ENCODE results near the gene TEAD4.
"Not testable (repeated sequence)": the region's sequence is repeated elsewhere in the genome, so short reads cannot be mapped to it uniquely, and the experiment has no call there.

TEAD4 gene

GRCh38 chr12:3048540-3048939 lies 89.3 kb downstream of the TEAD4 start:
- DNase-seq (ENCODE audit: low spot score): no peak

GRCh38 chr12:3049176-3049575 lies 90.0 kb downstream of the TEAD4 start:
- DNase-seq (ENCODE audit: low spot score): no peak

GRCh38 chr12:3049611-3050249 lies 90.5 kb downstream of the TEAD4 start:
- no peak for DNase-seq (ENCODE audit: low spot score)

DNA sequence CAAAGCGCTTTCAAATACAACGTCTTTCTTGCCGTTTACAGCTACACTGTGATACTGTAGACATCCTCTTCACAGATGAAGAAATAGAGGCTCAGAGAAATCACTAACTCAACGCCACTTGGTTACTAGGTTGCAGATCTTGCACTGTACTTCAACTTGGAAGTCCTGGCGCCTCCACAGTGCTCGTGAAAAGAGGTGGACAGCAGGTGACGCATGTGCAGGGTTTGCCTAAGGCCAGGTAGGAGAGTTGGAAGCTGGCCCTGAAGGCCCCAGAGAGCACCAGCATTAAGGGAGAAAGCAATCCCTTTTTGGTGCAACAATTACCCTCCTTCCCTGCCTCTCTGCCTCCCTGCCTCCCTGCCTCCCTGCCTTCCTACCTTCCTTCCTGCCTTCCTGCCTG lies 95.2 kb downstream of the TEAD4 start:
- DNase-seq (ENCODE audit: low spot score): no peak

DNA sequence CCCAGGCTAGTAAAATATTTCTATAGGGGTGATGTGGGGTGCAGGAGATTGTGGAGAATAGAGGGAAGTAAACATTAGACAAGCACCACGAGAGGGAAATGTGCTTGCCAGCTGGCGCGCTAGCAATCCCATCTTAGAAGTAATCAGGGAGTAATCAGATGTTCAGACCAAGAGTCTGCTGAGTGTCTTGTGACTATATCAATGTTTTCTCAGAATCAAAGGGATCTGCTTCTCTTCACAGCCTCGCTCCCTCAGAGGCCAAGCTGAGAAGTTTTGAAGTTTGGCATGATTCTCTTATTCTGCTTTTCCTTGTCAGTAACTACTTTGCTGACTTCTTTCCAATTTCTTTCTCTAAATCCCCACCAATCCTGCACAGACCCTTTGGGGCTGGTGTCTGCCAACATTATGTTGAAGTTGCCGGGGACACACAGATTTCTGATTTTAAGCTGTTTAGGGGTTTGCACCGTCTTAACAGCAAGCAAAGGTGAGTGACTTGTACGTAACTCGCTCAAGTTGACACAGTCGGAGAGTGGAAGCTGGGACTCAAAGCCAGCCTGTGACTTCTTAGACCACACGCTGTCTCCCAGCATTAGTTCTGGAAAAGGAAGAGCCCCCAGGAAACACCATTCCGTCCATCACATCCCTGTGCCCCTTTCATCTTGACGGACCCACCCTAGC lies 96.0 kb downstream of the TEAD4 start:
- DNase-seq (ENCODE audit: low spot score): no peak

- no peak for DNase-seq (ENCODE audit: low spot score)
These were observed 96.7 kb downstream of the TEAD4 start for GRCh38 chr12:3055704-3056467.

DNA sequence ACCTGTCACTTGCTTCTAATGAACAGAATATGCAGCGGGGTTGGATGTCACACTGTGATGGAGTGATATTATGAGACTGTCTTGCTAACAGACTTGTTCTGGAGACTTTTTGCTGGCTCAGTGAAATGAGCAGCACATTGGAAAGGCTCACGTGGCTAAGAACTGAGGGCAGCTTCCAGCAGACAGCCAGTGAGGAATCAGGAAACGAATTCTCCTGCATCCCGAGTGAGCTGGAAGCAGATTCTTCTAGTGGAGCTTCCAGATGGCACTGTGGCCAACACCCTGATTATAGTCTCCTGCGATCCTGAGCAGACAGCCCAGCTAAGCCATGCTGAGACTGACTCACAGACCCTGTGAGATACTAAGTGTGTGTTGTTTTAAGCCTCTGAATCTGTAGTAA lies 101.9 kb downstream of the TEAD4 start:
- DNase-seq (ENCODE audit: low spot score): no peak

GRCh38 chr12:3061501-3062215 lies 102.5 kb downstream of the TEAD4 start:
- DNase-seq (ENCODE audit: low spot score): no peak

GRCh38 chr12:3065300-3065699 lies 106.1 kb downstream of the TEAD4 start:
- no peak for DNase-seq (ENCODE audit: low spot score)

GRCh38 chr12:3065846-3066245 lies 106.6 kb downstream of the TEAD4 start:
- DNase-seq (ENCODE audit: low spot score): not testable (repeated sequence)

DNA sequence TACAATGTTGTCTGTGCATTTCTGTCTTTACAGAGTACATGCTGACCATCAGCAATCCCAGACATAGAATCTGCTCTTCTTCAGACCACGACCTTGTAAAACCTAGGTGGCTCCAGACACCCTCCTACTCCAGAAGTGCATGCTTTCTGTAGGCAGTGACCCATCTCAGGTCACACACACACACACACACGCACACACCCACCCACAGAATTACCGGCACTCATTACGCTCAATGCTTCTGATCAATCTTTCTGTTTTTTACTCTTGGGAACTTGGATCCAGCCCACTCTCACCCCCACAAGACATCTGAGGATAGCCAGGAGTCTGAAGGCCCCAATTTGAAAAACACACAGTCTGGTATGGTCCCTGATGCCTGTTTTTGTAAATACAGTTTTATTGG lies 110.5 kb downstream of the TEAD4 start:
- DNase-seq (ENCODE audit: low spot score): no peak

DNA sequence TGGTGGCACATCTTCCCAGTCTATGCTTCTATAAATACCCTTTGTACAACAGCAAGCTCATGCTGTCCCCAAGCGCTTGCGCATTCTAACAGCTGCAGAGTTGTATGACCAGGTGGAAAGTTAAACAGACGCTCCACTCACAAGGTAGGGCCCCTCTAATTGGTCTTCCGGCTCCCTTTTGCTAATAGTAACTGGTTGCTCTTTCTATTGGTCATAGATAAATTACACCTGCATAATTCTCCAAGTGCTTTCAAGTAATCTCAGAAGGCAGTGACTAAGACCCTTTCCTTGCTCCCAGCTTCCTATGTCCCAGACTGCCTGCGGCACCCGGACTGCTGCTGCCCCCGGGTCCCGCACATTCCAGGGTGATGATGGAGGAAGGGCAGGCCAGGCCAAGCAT lies 111.9 kb downstream of the TEAD4 start:
- no peak for DNase-seq (ENCODE audit: low spot score)

DNA sequence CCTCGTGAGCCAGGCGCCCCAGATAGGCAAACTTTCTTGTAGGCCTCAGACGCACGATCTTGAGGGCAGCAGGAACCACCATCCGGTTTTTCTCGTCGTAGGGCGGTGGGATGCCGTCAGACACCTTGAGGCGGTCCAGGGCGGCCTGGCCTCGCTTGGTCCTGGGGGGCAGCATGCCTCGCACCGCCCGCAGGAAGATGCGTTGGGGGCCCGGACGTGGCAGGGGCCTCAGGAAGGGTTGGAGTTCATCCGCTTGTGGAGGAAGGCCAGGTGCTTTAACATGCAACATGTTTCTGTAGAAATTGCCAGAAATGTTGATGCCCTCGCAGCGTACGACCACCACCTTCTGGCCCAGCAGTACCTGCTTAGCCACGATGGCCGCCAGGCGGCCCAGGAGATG lies 112.5 kb downstream of the TEAD4 start:
- no peak for DNase-seq (ENCODE audit: low spot score)

GRCh38 chr12:3073438-3074250 lies 114.4 kb downstream of the TEAD4 start:
- DNase-seq (ENCODE audit: low spot score): peak; percentile 90

DNA sequence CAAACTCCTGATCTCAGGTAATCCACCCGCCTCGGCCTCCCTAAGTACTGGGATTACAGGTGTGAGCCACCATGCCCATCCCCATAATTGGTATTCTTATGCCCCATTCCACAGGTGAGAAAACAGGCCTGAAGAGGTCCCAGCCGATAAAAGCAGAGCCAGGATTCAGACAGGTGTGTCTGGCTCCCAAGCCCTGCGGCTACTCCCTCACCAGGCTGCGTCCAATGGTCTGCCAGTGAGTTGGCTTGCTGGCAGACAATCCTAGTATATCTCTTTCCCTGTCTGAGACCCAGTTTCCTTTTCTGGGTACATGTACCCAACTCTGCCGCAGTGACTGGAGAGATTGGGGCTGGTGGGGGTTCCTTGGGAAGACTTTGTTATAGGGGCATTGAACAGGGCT lies 116.1 kb downstream of the TEAD4 start:
- DNase-seq (ENCODE audit: low spot score): no peak

DNA sequence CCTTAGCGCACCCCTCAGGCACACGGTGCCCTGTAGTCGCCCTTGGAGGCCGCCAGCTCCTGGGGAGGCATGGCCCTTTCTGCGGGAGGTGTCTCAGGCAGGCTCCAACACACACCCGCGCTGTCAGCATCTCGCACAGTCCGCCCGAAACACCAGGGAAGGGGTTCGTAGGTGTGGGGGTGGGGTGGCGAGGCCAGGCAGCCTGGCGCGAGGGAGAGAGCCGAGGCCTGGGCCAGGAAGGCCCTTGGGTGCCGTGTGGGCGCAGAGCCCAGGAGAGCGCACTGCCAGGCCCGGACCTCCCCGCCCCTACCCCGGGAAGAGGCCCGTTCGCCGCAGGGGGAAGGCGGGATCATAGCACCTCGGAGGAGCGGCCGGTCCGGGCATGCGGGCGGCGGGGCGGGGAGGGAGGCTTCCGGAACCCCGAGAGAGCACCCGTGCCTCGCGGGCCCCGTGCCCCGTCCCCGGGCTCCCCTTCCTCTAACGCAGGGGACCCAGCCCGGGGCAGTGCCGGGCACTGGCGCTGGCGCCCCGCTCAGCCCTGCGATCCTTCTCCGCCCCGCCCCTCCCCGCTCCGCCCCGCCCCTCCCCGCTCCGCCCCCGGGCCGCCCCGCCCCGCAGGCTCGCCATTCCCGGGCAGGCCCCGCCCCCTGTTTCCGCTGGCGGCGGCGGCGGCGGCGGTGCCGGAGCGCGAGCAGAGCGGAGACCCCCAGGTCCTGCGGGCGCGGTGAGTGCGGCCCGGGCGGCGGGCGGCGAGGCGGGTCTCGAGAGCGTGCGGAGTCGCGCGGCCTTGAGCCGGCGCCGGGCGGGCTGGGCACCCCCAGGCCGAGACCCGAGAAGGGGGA lies 117.8 kb downstream of the TEAD4 start, which contains the start of gene TSPAN9:
TSS of gene TSPAN9 (plus strand) at position 650 of the 842 bp plus-strand sequence. CDS start 123,815 bp downstream, outside the sequence.
- DNase-seq (ENCODE audit: low spot score): peak; percentile 95

DNA sequence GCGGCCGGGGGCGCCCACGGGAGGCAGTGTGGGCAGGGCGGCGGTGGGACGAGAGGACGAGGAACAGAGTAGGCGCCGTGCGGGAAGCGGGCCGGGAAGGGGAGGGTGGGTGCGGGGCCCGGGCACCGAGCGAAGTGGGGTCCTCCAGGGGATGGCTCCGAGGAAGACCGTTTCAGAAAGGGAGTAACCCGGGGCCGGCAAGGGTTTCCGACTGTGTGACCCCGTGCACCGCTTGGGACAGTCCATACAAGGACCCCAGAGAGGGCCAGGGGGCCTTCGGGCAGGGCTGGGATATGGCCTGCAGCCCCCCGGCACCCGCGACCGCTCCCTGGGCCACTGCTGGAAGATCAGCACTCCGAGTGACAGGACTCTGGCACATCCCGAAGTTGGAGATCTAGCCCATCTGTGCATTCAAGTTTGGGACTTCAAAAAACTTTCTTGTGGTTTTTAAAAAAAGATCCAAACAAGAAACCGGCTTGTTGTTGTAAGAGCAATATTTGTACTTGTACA lies 118.4 kb downstream of the TEAD4 start:
- DNase-seq (ENCODE audit: low spot score): peak; percentile 50

DNA sequence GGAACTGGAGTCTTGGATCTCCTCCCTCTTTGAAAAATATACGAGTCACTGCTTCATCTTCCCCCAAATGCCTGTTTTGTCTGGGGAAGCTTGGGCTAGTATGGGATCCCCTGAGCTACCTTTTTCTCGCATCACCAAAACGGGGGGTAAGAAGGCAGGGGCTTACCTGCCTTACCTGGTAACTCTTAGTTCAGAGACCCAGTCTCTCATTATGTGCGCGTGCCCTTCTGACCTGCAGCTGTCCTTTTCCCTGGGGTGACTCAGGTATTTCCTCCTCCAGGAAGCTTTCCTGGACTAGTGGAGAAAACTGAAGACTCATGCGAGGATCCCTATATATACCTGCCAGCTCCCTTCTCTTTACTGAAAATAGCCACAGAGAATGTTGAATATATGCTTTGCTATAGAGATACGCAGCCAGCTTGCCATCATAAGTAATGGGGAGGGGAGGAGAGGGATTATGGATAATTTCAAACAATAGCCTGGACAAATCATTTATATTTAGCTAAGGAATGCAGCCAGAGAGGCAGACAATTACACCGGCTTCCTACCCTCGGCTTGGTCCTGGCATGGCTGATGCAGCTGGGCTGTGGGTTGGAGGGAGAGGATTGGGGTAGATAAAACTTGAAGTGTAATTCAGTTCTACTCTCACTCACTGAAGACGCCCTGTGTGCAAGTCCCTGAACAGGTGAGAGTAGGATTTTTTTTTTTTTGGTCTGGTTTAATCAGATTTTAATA lies 119.1 kb downstream of the TEAD4 start:
- no peak for DNase-seq (ENCODE audit: low spot score)

GRCh38 chr12:3081091-3081490 lies 121.9 kb downstream of the TEAD4 start:
- no peak for DNase-seq (ENCODE audit: low spot score)

DNA sequence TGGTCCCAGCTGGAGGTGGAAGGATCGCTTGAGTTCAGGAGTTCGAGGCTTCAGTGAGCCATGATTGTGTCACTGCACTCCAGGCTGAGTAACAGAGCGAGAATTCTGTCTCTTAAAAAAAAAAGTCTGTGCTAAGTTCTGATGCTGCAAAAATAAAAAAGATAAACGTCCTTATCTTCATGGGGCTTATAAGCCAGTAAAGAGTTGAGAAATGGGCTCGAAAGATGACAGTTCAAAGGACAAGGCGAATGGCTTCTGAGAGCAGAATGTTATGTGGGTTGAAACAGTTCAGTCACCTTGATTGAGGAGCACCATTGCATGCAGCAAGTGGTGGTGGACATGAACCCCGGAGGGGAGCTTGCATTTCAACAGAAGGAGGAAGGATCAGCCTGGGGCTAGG lies 122.7 kb downstream of the TEAD4 start:
- no peak for DNase-seq (ENCODE audit: low spot score)
